GM18909 (cell line): Measurements from ENCODE around the gene NHSL2.

Experiments
- ATAC-seq: cut with Tn5 transposase; IDR thresholded peaks from one replicate; pipeline ENCODE4 v1.9.1; 2021; ENCODE audit warnings: mild to moderate bottlenecking; ENCODE audit not compliant: unreplicated experiment, poor library complexity

Gene NHSL2

DNA sequence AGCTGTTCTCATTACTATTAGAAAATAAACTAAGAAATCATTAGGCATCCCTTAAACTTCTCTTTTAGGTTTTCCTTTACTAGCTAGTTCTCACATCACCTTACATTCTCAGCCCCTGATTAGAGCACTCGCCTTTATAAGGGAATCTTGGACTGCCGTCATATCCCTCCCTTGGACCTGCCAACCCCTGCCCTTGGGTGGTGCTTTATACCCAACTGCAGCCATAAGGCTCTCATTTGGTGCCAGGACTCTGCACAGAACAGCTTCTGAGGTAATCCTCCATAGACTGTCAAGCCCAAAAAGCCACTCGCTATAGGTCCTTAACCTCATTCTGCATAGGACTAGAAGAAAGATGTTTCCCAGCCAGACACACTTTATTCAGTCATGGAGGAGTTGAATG lies 67.5 kb downstream of the NHSL2 start:
- ATAC-seq = no peak

- no peak for ATAC-seq
These were observed 79.3 kb downstream of the NHSL2 start for GRCh38 chrX:71989768-71990426.

- no peak for ATAC-seq
These were observed 79.9 kb downstream of the NHSL2 start for GRCh38 chrX:71990518-71990917.

GRCh38 chrX:71991164-71991563 lies 80.5 kb downstream of the NHSL2 start:
- ATAC-seq = no peak

DNA sequence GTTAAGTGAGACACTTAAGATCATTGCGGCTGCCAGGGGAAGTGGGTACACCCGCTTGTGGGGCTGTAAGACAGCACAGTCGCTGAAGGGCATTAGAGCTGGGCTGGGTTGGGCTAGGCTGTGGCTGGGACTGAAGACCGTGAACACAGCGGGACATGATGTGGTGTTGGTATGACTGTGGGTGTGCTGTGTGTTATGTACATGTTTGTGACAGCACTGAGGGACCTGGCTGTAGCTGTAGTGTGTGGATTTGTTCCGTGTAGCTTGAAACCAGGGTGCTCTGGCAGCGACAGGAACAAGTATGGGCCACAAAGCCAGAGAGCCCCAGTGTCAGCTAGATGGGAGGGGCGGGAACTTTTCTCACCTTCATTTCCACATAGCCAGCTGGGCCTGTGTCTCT lies 82.1 kb downstream of the NHSL2 start:
- no peak for ATAC-seq

GRCh38 chrX:71993371-71993770 lies 82.7 kb downstream of the NHSL2 start:
- no peak for ATAC-seq

DNA sequence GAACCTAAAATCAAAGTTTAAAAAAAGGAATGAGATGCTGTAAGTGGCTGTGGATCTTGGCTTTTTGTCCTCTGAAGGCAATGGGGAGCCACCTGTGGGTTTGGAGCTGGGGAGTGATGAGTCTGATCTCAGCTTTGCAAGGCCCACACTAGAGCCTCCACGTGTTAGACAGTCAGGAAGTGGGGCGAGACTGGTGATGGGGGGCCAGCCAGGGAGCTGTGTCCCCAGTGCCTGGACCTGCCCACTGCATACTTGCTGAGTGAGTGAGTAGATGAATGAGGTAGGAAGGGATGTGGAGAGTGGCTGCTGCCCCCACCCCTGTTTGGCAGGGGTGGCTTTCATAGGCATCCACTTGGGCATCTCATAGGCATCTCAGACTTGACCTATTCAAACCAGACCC lies 84.0 kb downstream of the NHSL2 start:
- ATAC-seq = no peak

GRCh38 chrX:71995122-71995521 lies 84.5 kb downstream of the NHSL2 start:
- no peak for ATAC-seq

GRCh38 chrX:71996136-71996535 lies 85.5 kb downstream of the NHSL2 start:
- no peak for ATAC-seq

DNA sequence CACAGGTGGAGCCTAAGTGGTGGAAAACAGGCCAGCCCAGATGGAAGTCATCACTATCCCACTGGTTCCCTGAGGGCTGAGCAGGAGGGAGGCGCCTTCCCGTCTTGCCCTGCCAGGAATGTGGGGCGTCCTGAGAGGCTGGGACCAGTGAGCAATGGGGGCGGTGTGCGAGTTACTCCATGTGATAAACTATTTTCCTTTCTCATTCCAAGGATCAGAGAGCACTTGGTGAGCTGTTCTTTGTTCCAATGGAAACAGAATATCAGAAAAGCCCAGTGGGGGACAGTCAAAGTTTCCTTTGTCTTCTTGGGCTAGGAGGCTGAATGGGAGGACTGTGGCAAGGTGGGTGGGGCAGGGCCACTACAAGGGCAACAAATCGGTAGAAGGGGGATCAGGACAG lies 86.2 kb downstream of the NHSL2 start:
- no peak for ATAC-seq

GRCh38 chrX:71997320-71997719 lies 86.7 kb downstream of the NHSL2 start:
- ATAC-seq = no peak

- ATAC-seq = peak; percentile 71
These were observed 88.3 kb downstream of the NHSL2 start for GRCh38 chrX:71998836-71999509.

DNA sequence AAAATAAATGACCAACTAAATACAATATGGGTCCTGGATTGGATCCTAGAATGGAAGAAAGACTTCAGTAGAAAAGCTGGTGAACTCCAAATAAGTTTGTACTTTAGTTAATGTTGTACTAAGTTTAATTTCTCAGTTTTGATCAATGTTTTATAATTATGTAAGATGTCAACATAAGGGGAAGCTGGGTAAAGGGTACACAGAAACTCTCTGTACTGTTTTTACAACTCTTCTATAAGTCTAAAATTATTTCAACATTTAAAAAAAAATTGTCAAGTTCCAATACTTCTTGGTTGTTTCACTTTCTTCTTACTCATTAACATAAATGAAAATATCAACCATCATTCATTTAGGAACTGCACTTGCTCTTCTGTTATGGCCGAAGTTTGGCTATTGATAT lies 88.9 kb downstream of the NHSL2 start:
- ATAC-seq = no peak

GRCh38 chrX:72001471-72001870 lies 90.8 kb downstream of the NHSL2 start:
- no peak for ATAC-seq

- ATAC-seq = no peak
These were observed 91.3 kb downstream of the NHSL2 start for GRCh38 chrX:72001906-72002305.

- ATAC-seq = no peak
These were observed 92.2 kb downstream of the NHSL2 start for GRCh38 chrX:72002875-72003274.

GRCh38 chrX:72003811-72004750 lies 93.4 kb downstream of the NHSL2 start:
- ATAC-seq = no peak

GRCh38 chrX:72005046-72005445 lies 94.4 kb downstream of the NHSL2 start:
- no peak for ATAC-seq

GRCh38 chrX:72006461-72006860 lies 95.8 kb downstream of the NHSL2 start:
- no peak for ATAC-seq

DNA sequence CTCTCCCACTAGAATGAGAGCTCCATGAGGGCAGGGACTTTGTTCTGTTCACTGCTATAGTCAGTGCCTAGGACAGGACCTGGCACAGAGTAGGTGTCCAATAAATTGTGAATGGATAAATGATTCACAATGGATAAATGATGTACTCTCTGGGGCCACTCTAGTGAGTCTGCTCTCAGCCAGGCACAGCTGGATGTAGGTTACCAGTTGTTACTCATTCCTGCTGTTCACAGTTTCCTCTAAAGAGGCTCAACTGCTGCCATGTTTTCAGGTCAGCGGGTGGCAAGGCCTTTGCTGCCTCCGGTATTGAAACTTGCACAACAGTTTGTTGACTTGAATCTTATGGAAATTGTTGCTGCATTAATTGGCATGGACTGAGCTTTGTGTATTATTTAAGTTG lies 99.1 kb downstream of the NHSL2 start:
- ATAC-seq = no peak

- no peak for ATAC-seq
These were observed 101.1 kb downstream of the NHSL2 start for GRCh38 chrX:72011734-72012133.
